CD4-positive, alpha-beta T cell (primary cell): Measurements from ENCODE around the gene NPC1. TPM values are rescaled to one million over a fixed set of nuclear protein-coding genes. Genes with fewer than 3 reads are reported as not detected.

Source experiments
- ATAC-seq: fragments of 200-7000 bp; cut with Tn5 transposase; one replicate; pipeline ENCODE4 v1.10.0; 2022; ENCODE audit warnings: mild to moderate bottlenecking; ENCODE audit not compliant: poor library complexity
- CTCF ChIA-PET: fragments of 350-600 bp; sonication (Branson Sonifier 250); formaldehyde crosslinking; loops from one replicate; lab custom pipeline; 2021; ENCODE audit warnings: antibody characterized with exemption, inconsistent platforms; lab: Charles Lee
- POLR2A ChIA-PET: fragments of 350-600 bp; sonication (Branson Sonifier 250); formaldehyde crosslinking; loops from one replicate; lab custom pipeline; 2021; ENCODE audit warnings: antibody characterized with exemption, inconsistent platforms; lab: Charles Lee
- DNase-seq, 14 experiments: peaks; one replicate each; pipeline ENCODE4 v3.0.0-alpha.2; 2013 to 2020; ENCODE audit warnings: mixed read lengths in 2 of 14
- H3K27ac ChIP-seq, 2 donors: one replicate each; pipeline versions ENCODE4 v1.5.1 to v1.7.0; 2013; ENCODE audit warnings: low read length in 2 of 2, low read depth in 1 of 2, mild to moderate bottlenecking in 1 of 2
- H3K27me3 ChIP-seq, 2 experiments: 1 replicate in 1 of 2; 2 replicates in 1 of 2; pipeline versions ENCODE4 v1.6.1 to v1.7.0; 2013; ENCODE audit warnings: low read length in 2 of 2, control low read depth in 1 of 2, mild to moderate bottlenecking in 1 of 2, moderate library complexity in 1 of 2; ENCODE audit not compliant: insufficient read depth in 2 of 2, control insufficient read depth in 1 of 2
- H3K36me3 ChIP-seq: one replicate; pipeline ENCODE4 v1.6.1; 2013; ENCODE audit warnings: low read length, control low read depth; ENCODE audit not compliant: insufficient read depth
- H3K4me1 ChIP-seq: one replicate; pipeline ENCODE4 v1.6.1; 2013; ENCODE audit warnings: low read length, control low read depth; ENCODE audit not compliant: insufficient read depth
- H3K4me3 ChIP-seq: one replicate; pipeline ENCODE4 v1.5.1; 2013; ENCODE audit warnings: mild to moderate bottlenecking, low read length, moderate library complexity
- H3K9me3 ChIP-seq, 2 experiments: 1 replicate in 1 of 2; 2 replicates in 1 of 2; pipeline versions ENCODE4 v1.6.1 to v1.7.0; 2013; ENCODE audit warnings: low read length in 2 of 2, mild to moderate bottlenecking in 2 of 2, control low read depth in 1 of 2, moderate library complexity in 1 of 2; ENCODE audit not compliant: control insufficient read depth in 1 of 2, insufficient read depth in 1 of 2
- H3K27ac Mint-ChIP-seq: one replicate; pipeline ENCODE4 v1.8.0; 2020; ENCODE audit warnings: mixed read lengths
- H3K27me3 Mint-ChIP-seq: one replicate; pipeline ENCODE4 v1.8.0; 2021; ENCODE audit warnings: mixed read lengths
- H3K36me3 Mint-ChIP-seq: one replicate; pipeline ENCODE4 v1.8.0; 2021; ENCODE audit warnings: low read depth, mixed read lengths
- H3K4me1 Mint-ChIP-seq: one replicate; pipeline ENCODE4 v1.8.0; 2021; ENCODE audit warnings: low read depth, mixed read lengths
- H3K4me3 Mint-ChIP-seq: one replicate; pipeline ENCODE4 v1.8.0; 2020; ENCODE audit warnings: mild to moderate bottlenecking, mixed read lengths
- H3K9me3 Mint-ChIP-seq: one replicate; pipeline ENCODE4 v1.8.0; 2020; ENCODE audit warnings: mixed read lengths
- CTCF ChIP-seq: fragments of 200-600 bp; IDR thresholded peaks from one replicate; pipeline ENCODE4 v1.8.0; 2022; ENCODE audit warnings: antibody characterized with exemption, mild to moderate bottlenecking
- intact Hi-C, 2 experiments: fragments of 100-400 bp; cut with DNase I in 1 of 2; cut with micrococcal nuclease in 1 of 2; formaldehyde crosslinking; loops; one replicate each; pipeline versions ENCODE4 v1.15.1 to v1.9.0; 2023 to 2025; cut with DNase I, micrococcal nuclease
- total RNA-seq, 174 experiments: library from RNA in 2 of 174; stranded (reverse) in 2 of 174; gene quantifications; one replicate each; pipeline ENCODE4 v1.2.3 and lab custom pipeline; 2021 to 2026

The NPC1 gene
- total RNA-seq, 2 experiments from 2014 or later, result 17.2 to 17.6 TPM

GRCh38 chr18:23548719-23549118 is 37.6 kb downstream of the NPC1 start:
- H3K27ac ChIP-seq, result no peak overlapping the region
- intact Hi-C loops, result loop anchor here in 1 of 2 experiments (5.0 kb wide), 1 partner anchor 34 kb away; no protein-coding TSS in a partner anchor
- H3K9me3 ChIP-seq, result no peaks in the 10 kb centered on the region
- TF ChIP-seq CTCF, result no peak
- Mint-ChIP-seq H3K36me3 (peaks cover 84% of the 10 kb centered on the region), H3K4me1 (no peaks in the 10 kb centered on the region), H3K27me3 (no peaks in the 10 kb centered on the region), H3K4me3 (no peak overlapping the region), H3K9me3 (no peaks in the 10 kb centered on the region), H3K27ac (no peak overlapping the region)
- ATAC-seq (no peak), DNase-seq (no peak)
- peaks cover 77% of the 10 kb centered on the region for H3K36me3 ChIP-seq
- H3K27me3 ChIP-seq, result no peaks in the 10 kb centered on the region
- no peaks in the 10 kb centered on the region for H3K4me1 ChIP-seq
- no peak overlapping the region for H3K4me3 ChIP-seq
- ChIA-PET CTCF (no interaction called here), POLR2A (no interaction called here)

GRCh38 chr18:23548275-23548674 is 38.0 kb downstream of the NPC1 start:
- Histone ChIP-seq H3K4me1 (no peaks in the 10 kb centered on the region), H3K27me3 (no peaks in the 10 kb centered on the region), H3K27ac (no peak overlapping the region), H3K4me3 (no peak overlapping the region), H3K9me3 (no peaks in the 10 kb centered on the region), H3K36me3 (peaks cover 77% of the 10 kb centered on the region)
- Mint-ChIP-seq H3K4me3 (no peak overlapping the region), H3K27me3 (no peaks in the 10 kb centered on the region), H3K9me3 (no peaks in the 10 kb centered on the region), H3K27ac (no peak overlapping the region), H3K4me1 (no peaks in the 10 kb centered on the region), H3K36me3 (peaks cover 84% of the 10 kb centered on the region)
- ATAC-seq, result no peak
- DNase-seq, result no peak
- POLR2A ChIA-PET, result no interaction called here
- CTCF ChIA-PET, result no interaction called here
- TF ChIP-seq CTCF, result no peak
- intact Hi-C loops, result loop anchor here in 1 of 2 experiments (5.0 kb wide), 1 partner anchor 34 kb away; no protein-coding TSS in a partner anchor

- ChIA-PET CTCF (interaction anchor here (0.8 kb wide), 1 partner anchor 22 kb away, joined by 3 read pairs; no protein-coding TSS in a partner anchor), POLR2A (no interaction called here)
- Mint-ChIP-seq H3K27me3 (no peaks in the 10 kb centered on the region), H3K9me3 (no peaks in the 10 kb centered on the region), H3K36me3 (peaks cover 81% of the 10 kb centered on the region), H3K27ac (no peak overlapping the region), H3K4me3 (no peak overlapping the region), H3K4me1 (no peaks in the 10 kb centered on the region)
- Histone ChIP-seq H3K4me3 (no peak overlapping the region), H3K27ac (no peak overlapping the region), H3K9me3 (no peaks in the 10 kb centered on the region), H3K27me3 (no peaks in the 10 kb centered on the region), H3K4me1 (no peaks in the 10 kb centered on the region), H3K36me3 (peaks cover 76% of the 10 kb centered on the region)
- DNase-seq (no peak), ATAC-seq (no peak)
- intact Hi-C loops, result loop anchor here in 1 of 2 experiments (5.0 kb wide), 1 partner anchor 34 kb away; no protein-coding TSS in a partner anchor
- no peak for TF ChIP-seq CTCF
These were observed 38.5 kb downstream of the NPC1 start for GRCh38 chr18:23547846-23548245.
